ENCODE measurements around the gene BLTP1. TPM values are rescaled to one million over a fixed set of nuclear protein-coding genes. Genes with fewer than 3 reads are reported as not detected.

The BLTP1 gene
- total RNA-seq, 2 donors from 2014 or later: 53.6 to 116 TPM

DNA sequence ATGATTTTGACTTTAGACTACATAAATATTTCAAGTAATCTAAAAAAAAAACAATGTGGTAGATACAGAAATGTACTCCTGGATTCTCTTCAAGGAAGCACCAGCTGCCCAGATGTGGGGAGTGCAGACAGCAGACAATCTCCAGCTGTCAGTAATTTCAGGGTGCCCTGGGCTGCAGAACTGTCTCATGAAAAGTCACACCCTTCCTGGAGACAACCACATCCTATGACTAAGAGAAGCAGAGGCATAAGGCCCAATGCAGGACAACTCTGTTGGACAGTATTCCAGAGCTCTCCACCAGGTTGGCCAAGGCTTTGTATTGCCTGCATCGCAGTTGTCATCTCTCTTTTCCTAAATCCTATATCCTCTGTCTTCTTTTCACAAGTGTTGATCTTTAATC is 34.4 kb upstream of the BLTP1 start:
- intact Hi-C loops (cut with DNase I): no loop called here
- H3K27ac ChIP-seq: no peak overlapping the region
- H3K4me3 ChIP-seq: no peak overlapping the region
- no peaks in the 10 kb centered on the region for H3K27me3 ChIP-seq (replicated peaks; ENCODE audit: insufficient read depth)
- H3K9me3 ChIP-seq: no peaks in the 10 kb centered on the region
- 100% methylated on average over 1 of the region's 1 CpG for WGBS
- H3K4me1 ChIP-seq (replicated peaks): no peaks in the 10 kb centered on the region
- TF ChIP-seq POLR2AphosphoS5 (IDR thresholded peaks at IDR 0.05) (no peak), POLR2A (IDR thresholded peaks at IDR 0.05) (no peak)
- TF ChIP-seq, protein P1, sequence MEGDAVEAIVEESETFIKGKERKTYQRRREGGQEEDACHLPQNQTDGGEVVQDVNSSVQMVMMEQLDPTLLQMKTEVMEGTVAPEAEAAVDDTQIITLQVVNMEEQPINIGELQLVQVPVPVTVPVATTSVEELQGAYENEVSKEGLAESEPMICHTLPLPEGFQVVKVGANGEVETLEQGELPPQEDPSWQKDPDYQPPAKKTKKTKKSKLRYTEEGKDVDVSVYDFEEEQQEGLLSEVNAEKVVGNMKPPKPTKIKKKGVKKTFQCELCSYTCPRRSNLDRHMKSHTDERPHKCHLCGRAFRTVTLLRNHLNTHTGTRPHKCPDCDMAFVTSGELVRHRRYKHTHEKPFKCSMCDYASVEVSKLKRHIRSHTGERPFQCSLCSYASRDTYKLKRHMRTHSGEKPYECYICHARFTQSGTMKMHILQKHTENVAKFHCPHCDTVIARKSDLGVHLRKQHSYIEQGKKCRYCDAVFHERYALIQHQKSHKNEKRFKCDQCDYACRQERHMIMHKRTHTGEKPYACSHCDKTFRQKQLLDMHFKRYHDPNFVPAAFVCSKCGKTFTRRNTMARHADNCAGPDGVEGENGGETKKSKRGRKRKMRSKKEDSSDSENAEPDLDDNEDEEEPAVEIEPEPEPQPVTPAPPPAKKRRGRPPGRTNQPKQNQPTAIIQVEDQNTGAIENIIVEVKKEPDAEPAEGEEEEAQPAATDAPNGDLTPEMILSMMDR (IDR thresholded peaks at IDR 0.05): no peak
- H3K36me3 ChIP-seq: no peaks in the 10 kb centered on the region
- DNase-seq (ENCODE audit: low spot score): no peak

DNA sequence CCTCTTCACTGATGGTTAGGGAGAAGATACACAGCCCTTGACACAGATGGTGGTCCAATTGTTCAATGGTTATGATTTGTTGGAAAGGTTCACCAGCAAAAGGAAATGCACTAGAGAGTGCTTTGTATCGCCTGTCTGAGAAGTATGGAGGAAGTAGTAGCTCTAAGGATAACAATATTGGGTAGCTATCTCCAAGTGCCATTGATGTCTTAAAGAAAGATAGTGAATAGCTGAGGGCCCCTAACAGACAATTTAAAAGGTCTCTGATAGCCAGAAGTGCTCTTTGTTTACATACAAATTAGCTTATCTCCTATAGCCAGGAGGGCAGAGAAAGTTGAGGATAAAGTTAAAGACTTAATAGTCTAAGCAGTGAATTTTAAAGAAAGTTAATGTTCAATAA is 33.9 kb upstream of the BLTP1 start:
- Histone ChIP-seq H3K27me3 (replicated peaks; ENCODE audit: insufficient read depth) (no peaks in the 10 kb centered on the region), H3K27ac (no peak overlapping the region), H3K36me3 (no peaks in the 10 kb centered on the region), H3K9me3 (no peaks in the 10 kb centered on the region), H3K4me1 (replicated peaks) (no peaks in the 10 kb centered on the region), H3K4me3 (no peak overlapping the region)
- no peak for DNase-seq (ENCODE audit: low spot score)
- 30% methylated on average over 1 of the region's 1 CpG for WGBS
- TF ChIP-seq, protein P1 (IDR thresholded peaks at IDR 0.05): no peak
- TF ChIP-seq POLR2AphosphoS5 (IDR thresholded peaks at IDR 0.05): no peak
- no peak for TF ChIP-seq POLR2A (IDR thresholded peaks at IDR 0.05)
- intact Hi-C loops (cut with DNase I): no loop called here

DNA sequence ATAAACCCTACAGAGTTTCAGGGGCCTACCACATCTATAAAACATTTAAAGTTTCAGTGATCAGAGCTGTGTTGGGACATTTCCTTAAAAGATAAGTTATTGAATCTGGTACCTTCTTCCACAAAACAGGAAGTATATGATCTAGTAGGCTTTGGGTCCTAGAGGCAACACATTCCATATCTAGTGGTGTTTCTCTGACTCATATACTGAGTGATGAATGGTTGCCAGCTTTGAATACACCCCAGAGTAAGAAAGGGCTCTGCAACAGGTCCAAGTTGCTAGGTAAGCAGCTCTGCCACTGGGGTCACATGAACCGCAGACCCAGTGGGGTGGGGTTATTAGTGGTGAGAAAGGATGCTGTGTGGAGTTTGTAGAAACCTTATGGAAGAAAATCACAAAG is 32.4 kb upstream of the BLTP1 start:
- H3K4me3 ChIP-seq: no peak overlapping the region
- no peaks in the 10 kb centered on the region for H3K27me3 ChIP-seq (replicated peaks; ENCODE audit: insufficient read depth)
- H3K4me1 ChIP-seq (replicated peaks): no peaks in the 10 kb centered on the region
- no peaks in the 10 kb centered on the region for H3K9me3 ChIP-seq
- no peak for DNase-seq (ENCODE audit: low spot score)
- TF ChIP-seq, protein P1 (IDR thresholded peaks at IDR 0.05): no peak
- TF ChIP-seq POLR2AphosphoS5 (IDR thresholded peaks at IDR 0.05) (no peak), POLR2A (IDR thresholded peaks at IDR 0.05) (no peak)
- 94% methylated on average over 1 of the region's 1 CpG for WGBS
- H3K27ac ChIP-seq: no peak overlapping the region
- intact Hi-C loops (cut with DNase I): no loop called here
- H3K36me3 ChIP-seq: no peaks in the 10 kb centered on the region

DNA sequence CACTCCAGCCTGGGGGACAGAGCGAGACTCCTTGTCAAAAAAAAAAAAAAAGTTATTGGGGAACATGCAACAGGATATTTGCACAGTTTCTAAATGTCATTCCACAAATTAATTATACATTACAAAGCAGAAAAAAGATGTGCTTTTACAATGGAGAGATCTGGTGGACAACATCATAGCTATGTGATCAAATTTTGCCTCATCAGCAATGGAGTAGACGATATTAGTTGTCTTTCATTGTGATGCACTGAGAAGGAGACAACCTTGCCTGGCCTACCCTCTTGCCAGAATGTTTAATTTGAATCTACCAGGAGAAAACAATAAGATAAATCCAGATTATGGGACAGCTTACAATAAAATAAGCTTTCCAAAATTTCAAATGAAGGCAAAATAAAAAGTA is 30.5 kb upstream of the BLTP1 start:
- no peak for DNase-seq (ENCODE audit: low spot score)
- intact Hi-C loops (cut with DNase I): no loop called here
- H3K4me1 ChIP-seq (replicated peaks): no peaks in the 10 kb centered on the region
- TF ChIP-seq, protein P1 (IDR thresholded peaks at IDR 0.05): no peak
- TF ChIP-seq POLR2AphosphoS5 (IDR thresholded peaks at IDR 0.05): no peak
- no peak for TF ChIP-seq POLR2A (IDR thresholded peaks at IDR 0.05)
- H3K9me3 ChIP-seq: no peaks in the 10 kb centered on the region
- H3K27me3 ChIP-seq (replicated peaks; ENCODE audit: insufficient read depth): no peaks in the 10 kb centered on the region
- no peak overlapping the region for H3K27ac ChIP-seq
- H3K36me3 ChIP-seq: no peaks in the 10 kb centered on the region
- no peak overlapping the region for H3K4me3 ChIP-seq
- WGBS: 96% methylated on average over 2 of the region's 2 CpGs

DNA sequence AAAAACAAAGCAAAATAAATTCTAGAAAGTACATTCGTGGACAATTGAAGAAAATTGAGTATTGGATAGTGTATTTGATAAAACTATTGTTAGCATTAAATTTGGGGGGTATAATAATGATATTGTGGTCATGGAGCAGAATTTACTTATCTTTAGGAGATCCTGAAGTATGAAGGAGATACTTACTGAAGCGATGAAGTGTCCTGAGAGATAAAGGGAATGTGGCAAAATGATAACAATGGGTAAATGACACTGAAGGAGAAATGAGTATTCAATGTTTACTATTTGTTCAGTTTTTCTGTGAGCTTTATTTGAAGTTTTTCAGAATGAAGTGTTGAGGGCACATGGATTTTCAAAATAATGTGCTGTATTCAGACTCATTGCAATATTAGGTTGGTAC is 30.0 kb upstream of the BLTP1 start:
- H3K9me3 ChIP-seq: no peaks in the 10 kb centered on the region
- no peaks in the 10 kb centered on the region for H3K36me3 ChIP-seq
- no peak overlapping the region for H3K27ac ChIP-seq
- TF ChIP-seq, protein P1 (IDR thresholded peaks at IDR 0.05): no peak
- TF ChIP-seq POLR2AphosphoS5 (IDR thresholded peaks at IDR 0.05) (no peak), POLR2A (IDR thresholded peaks at IDR 0.05) (no peak)
- intact Hi-C loops (cut with DNase I): no loop called here
- H3K4me3 ChIP-seq: no peak overlapping the region
- no peaks in the 10 kb centered on the region for H3K4me1 ChIP-seq (replicated peaks)
- H3K27me3 ChIP-seq (replicated peaks; ENCODE audit: insufficient read depth): no peaks in the 10 kb centered on the region
- no peak for DNase-seq (ENCODE audit: low spot score)
- WGBS: 76% methylated on average over 2 of the region's 2 CpGs
